NCI-H1092 (cell line): Measurements from ENCODE around the gene AQP12B.

Experiments used
- DNase-seq: peaks from one replicate; lab custom pipeline; 2025; lab: John Stamatoyannopoulos, UW

Gene AQP12B

DNA sequence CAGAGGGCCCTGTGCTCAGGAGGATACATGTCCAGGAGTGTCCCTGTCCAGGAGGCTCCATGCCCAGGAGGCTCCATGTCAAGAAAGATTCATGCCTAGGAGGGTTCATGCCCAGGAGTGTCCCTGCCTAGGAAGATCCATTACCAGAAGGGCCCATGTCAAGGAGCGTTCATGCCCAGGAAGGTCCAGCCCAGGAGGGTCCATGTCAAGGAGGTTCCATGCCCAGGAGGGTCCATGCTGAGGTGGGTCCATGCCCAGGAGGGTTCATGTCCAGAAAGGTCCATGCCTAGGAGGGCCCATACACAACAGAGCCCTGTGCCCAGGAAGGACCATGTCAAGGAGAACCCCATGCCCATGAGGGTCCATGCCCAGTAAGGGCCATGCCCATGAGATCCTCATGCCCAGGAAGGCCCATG lies 50.4 kb downstream of the AQP12B start:
- no peak for DNase-seq

DNA sequence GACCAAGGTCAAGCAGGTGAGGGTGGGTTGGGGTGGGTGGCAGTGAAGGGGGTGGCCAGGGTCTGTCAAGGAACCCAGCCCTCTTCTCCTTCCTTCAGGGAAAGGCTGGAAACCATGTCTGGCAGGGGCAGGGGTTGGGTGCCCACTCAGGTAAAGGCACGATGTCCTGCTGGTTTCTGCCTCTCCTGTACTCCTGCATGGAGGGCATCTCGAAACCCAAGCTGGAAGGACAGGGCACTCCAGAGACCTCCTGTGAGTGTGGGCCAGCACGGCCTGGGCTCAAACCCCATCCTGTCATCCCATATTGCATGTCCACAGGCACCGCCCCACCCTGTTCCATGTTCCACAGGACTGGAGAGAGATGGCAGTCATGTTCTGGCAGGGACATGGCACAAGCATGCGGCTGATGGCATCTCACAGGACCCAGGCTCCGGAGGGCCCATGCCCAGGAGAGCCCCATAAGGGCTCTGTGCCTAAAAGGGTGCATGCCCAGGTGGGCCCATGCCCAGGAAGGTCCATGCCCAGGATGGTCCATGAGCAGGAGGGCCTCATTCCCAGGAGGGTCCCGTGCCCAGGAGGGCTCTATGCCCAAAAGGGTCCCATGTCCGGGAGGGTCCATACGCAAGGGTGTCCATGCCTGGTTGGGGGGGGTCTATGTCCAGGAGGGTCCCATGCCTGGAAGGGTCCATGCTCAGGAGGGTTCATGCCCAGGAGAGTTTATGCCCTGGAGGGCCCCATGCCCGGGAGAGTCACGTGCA lies 51.0 kb downstream of the AQP12B start:
- DNase-seq: no peak

DNA sequence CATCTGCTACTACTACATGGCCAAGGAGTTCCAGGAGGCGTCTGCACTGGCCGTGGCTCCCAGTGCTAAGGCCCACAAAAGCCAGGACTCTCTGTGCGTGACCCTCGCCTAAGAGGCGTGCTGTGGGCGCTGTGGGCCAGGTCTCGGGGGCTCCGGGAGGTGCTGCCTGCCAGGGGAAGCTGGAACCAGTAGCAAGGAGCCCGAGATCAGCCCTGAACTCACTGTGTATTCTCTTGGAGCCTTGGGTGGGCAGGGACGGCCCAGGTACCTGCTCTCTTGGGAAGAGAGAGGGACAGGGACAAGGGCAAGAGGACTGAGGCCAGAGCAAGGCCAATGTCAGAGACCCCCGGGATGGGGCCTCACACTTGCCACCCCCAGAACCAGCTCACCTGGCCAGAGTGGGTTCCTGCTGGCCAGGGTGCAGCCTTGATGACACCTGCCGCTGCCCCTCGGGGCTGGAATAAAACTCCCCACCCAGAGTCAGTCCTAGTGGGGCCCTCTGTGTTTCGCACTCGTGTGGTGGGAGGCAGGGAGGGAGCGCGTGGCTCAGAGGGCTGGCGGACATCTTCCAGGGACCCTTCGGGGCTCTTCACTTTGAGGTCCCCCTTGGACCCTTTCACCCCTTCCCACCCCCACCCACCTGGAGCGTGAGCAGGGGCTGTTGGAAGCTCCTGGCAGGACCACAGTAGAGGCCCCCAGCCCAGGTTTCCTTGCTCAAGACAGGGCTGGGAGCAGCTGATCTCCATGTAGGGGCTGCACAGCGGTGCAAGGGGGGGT lies 51.7 kb downstream of the AQP12B start:
- DNase-seq: no peak

DNA sequence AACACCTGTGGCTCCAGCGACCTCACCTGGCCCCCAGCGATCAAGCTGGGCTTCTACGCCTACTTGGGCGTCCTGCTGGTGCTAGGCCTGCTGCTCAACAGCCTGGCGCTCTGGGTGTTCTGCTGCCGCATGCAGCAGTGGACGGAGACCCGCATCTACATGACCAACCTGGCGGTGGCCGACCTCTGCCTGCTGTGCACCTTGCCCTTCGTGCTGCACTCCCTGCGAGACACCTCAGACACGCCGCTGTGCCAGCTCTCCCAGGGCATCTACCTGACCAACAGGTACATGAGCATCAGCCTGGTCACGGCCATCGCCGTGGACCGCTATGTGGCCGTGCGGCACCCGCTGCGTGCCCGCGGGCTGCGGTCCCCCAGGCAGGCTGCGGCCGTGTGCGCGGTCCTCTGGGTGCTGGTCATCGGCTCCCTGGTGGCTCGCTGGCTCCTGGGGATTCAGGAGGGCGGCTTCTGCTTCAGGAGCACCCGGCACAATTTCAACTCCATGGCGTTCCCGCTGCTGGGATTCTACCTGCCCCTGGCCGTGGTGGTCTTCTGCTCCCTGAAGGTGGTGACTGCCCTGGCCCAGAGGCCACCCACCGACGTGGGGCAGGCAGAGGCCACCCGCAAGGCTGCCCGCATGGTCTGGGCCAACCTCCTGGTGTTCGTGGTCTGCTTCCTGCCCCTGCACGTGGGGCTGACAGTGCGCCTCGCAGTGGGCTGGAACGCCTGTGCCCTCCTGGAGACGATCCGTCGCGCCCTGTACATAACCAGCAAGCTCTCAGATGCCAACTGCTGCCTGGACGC lies 52.5 kb downstream of the AQP12B start:
- DNase-seq: no peak

DNA sequence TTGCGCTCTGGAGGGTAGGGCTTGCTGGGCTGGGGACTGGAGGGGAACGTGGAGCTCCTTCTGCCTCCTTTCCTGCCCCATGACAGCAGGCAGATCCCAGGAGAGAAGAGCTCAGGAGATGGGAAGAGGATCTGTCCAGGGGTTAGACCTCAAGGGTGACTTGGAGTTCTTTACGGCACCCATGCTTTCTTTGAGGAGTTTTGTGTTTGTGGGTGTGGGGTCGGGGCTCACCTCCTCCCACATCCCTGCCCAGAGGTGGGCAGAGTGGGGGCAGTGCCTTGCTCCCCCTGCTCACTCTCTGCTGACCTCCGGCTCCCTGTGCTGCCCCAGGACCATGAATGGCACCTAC lies 53.1 kb downstream of the AQP12B start:
- no peak for DNase-seq

DNA sequence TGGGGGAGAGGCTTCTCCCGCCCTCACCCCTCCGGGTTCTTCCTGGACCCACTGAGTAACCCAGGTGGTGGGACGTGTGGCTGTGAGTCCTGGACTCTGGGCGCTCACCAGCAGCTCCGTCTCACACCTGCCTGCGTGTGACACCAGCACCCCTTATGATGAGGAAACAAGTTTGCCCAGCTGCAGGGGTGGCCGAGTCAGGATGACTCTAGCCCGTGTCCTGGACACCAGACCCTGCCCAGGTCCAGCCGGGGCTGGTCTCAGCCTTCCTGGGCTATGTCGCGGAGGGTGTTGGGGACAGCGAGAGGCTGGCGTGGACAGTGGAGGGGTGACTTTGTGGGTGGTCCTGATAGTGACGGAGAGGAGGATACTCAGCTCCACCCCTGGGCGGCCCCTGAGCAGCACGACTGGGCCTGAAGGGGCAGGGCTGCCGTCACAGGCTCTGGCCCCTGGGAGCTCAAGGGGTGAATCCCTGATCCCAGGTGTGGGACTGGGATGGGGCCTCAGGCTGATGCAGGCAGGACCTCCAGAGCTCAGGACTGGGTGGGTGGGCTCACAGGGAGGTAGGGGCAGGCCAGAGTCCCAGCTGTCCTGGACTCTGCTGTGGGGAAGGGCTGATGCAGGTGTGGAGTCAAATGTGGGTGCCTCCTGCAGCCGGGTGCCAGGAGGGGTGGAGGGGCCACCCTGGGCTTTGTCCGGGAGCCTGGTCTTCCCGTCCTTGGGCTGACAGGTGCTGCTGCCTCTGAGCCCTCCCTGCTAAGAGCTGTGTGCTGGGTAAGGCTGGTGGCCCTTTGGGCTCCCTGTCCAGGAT lies 53.7 kb downstream of the AQP12B start:
- no peak for DNase-seq

DNA sequence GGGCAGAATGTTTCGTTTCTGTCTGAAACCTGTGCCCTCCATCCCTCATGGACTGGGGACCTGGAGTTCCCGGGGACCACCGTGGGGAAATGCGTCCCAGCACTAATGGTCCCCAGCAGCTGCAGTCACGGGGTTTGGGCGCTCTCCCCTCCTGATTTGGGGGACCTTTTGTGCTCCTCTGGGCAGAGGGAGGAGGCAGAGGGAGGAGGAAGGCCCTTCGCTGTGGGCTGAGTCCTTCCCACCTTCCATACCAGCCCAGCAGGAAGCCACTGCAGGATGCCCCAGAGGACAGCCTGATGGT lies 54.2 kb downstream of the AQP12B start:
- no peak for DNase-seq

DNA sequence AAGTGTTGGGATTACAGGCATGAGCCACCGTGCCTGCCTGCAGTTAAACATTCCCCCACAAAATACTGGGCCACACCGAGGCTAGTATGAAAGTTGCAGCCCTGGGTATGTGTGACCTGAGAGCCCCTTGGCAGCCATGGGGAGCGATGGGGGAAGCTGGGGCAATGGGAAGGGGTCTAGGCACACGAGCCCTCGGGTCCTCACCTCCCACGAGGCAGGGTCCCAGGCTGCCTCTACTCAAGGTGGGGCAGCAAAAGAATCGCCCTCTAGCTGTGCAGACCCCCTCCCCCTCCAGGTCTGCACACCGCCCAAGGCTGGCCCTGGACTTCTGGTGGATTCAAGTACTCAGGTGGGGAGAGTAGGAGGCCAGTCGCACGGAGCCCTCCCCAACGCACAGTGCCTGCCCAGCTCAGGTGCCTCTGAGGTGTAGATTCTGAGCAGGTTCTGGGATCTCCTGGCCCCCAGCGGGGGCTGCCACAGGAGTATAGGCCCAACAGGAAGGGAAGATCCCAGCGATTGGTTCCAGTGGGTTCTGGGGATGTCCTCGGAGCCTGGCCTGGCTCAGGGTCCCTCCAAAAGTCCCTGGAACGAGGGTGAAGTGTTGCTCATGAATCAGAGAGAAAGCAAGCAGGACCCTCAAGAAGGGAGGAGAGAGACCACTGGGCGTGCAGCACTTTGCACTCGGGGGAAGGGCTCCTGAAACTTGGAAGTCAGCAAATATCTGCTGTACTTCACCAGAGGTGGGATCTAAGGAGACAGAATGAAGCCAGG lies 54.8 kb downstream of the AQP12B start:
- no peak for DNase-seq

DNA sequence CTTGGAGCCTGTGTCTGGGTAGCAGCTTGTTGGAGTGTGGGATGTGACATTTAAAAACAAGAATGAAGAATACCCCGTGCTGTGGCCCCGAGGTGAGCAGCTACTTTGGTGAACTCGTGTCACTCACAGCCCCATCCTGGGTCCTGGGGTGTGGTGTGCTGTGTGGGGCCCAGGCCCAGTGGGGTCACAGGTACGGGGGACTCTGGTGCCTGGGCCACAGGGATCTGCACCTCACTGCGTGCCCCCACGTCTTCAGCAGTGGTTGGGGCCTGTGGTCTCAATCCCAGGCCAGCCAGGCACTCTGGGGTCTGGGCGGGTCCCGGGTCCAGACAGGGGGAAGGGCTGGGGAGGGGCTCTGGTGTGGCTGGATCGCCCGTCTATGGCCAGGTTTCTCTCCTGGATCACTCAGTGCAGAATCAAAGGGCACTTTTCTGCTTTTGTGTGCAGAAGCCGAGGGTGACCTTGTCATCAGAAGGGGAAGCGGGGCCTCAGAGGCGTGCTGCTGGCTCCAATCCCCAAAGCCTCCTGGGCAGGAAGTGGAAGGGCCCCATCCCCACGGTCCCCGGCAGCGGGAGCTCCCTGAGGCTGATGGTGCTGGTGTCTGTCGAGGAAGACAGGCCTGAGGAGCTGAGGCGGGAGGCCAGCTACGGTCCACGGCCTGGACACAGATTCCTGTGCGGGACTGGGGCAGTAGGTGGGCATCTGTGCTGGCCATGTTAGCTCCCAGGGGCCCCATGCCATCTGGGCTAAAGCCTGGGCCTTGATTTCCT lies 56.0 kb downstream of the AQP12B start:
- DNase-seq: no peak
